ENCODE results near the gene PGBD1. TPM values are rescaled to one million over a fixed set of nuclear protein-coding genes. Genes with fewer than 3 reads are reported as not detected.
A peak's percentile ranks its signal among the peaks of the same experiment; 100 is the strongest.

PGBD1 gene
- total RNA-seq, 1 experiment from 2014 or later = 5.2 TPM

- DNase-seq (ENCODE audit: extremely low read depth, low read depth) = no peak
Observed at GRCh38 chr6:28333599-28334018, 52.2 kb downstream of the PGBD1 start.

- no peak for DNase-seq (ENCODE audit: extremely low read depth, low read depth)
Observed at GRCh38 chr6:28334286-28335039, 53.1 kb downstream of the PGBD1 start.

GRCh38 chr6:28335040-28335563, 53.7 kb downstream of the PGBD1 start:
- no peak for DNase-seq (ENCODE audit: extremely low read depth, low read depth)

DNA sequence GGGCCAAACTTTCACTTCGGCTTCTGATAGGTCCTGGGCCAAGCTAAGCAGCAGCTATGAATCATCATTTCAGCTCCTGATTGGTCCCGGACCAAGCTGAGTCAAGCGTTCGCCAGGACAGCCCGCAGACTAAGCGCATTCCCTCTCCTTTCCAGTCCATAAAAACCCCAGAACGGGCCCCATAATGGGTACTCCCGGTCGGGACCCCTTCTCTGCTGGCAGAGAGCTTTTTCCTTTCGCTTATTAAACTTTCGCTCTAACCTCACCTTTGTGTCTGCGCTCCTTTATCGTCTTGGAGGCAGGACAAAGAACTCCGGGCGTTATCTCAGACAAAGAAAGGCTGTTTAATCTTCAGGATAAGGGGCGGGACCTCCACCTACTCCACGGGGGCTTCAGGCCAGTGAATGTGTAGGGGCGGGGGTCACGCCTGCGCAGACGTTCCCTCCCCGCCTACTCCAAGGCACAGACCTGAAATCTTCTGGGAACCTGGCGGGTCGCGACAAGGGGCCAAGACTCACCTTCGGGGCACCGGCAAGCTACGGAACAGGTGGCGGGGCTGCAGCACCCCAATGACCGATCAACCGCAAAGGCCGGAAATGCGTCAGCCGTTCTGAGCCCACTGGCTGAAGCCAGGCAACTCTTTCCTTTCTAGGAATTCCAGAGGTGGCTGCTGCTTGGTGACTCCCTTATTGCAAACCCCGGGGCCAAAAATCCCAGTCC, 54.4 kb downstream of the PGBD1 start, which contains the start of gene ZSCAN31:
Gene ZSCAN31 (minus strand): TSS at position 585 of the 720 bp plus-strand sequence. CDS start 6,465 bp downstream, outside the sequence.
- DNase-seq (ENCODE audit: extremely low read depth, low read depth) = no peak

- DNase-seq (ENCODE audit: extremely low read depth, low read depth) = no peak
Observed at GRCh38 chr6:28336284-28337120, 55.1 kb downstream of the PGBD1 start.

- DNase-seq (ENCODE audit: extremely low read depth, low read depth) = no peak
Observed at GRCh38 chr6:28337121-28337520, 55.7 kb downstream of the PGBD1 start.

GRCh38 chr6:28340310-28341095, 59.1 kb downstream of the PGBD1 start:
- no peak for DNase-seq (ENCODE audit: extremely low read depth, low read depth)

GRCh38 chr6:28343898-28344677, 62.7 kb downstream of the PGBD1 start:
- DNase-seq (ENCODE audit: extremely low read depth, low read depth) = no peak

- no peak for DNase-seq (ENCODE audit: extremely low read depth, low read depth)
Observed at GRCh38 chr6:28345201-28345600, 63.8 kb downstream of the PGBD1 start.

DNA sequence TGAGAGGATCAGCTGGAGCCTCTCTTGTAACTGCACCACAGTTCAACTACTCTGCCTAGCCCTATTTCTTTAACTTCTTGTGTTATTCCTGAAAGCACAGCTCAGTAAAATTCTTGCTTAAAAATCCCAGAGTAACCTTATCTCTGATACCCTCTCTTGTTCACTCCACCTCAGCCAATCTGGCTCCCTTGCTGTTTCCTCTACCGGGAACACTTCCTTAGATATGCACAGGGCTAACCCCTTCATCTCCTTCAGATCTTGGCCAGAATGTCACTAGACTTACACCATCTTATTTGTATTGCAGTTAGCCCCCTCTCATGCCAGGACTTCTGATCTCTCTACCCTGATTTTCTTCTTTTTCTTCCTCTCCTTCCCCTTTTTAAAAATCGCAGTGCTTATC, 65.7 kb downstream of the PGBD1 start:
- DNase-seq (ENCODE audit: extremely low read depth, low read depth) = no peak

DNA sequence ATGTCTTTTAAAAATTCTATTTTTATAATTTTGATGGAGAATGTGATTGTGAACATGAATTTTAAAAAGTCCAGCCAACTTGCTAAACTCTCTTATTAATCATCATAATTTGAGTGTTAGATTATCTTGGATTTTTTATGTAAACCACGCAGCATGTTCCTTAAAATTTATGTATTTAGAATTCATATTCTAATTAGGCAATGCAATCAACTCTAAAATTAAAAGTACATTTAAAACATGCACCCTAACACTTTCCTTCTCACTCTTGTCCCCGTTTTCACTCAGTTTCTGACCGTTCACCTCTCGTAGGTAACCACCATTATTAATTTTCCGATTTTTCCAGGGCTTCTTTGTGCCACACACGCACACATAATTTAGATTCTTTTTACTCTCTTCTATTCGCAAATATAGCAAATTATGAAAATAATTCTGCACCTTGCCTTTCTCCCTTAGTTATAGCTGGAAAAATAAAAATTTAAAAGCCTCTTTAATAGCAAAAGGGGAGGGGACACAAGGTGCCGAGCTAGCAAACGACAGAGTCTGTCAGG, 68.0 kb downstream of the PGBD1 start:
- no peak for DNase-seq (ENCODE audit: extremely low read depth, low read depth)

- peak; percentile 72 for DNase-seq (ENCODE audit: extremely low read depth, low read depth)
Observed at GRCh38 chr6:28349892-28350737, 68.7 kb downstream of the PGBD1 start, which contains the start of gene ZKSCAN3. Gene ZKSCAN3, plus strand, starts transcription at chr6:28349947. Its CDS starts 9,640 bp downstream, at chr6:28359587.

DNA sequence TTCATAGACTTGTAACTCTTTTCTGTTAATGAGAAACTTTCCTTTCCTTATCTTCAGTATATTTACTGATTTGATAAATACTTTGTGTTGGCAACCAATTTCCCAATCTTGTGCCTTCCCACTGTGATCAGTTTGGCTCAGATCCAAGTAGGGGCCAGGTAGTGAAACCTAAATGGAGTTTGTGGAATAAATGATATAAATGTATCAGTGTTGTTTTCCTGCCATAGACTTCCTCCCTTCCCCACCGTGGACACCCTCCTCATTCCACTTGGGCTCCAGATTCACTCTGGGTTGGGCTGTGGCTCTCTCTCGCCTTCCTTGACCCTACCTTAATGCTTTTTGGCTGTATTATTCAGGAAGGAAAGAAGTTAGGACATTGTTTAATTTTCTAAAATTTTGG, 69.7 kb downstream of the PGBD1 start:
- DNase-seq (ENCODE audit: extremely low read depth, low read depth) = no peak

DNA sequence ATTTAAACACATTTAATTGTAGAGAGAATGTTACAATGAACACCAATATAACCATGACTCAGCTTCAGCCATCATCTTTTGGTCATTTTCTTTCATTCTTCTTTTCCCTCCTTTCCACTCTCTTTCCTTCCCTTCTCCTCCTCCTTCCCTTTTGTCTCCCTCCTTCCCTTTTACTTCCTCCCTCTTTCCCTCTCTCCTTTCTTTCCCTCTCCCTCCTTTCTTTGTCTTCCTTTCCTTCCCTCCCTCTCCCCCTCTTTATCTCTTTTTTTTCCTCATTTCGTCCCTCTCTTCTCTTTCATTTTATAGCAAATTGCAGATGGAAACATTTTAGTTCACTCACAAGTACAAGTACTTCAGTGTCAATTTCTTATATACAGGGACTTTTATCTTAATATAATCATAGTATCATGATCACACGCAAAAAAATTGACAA, 70.1 kb downstream of the PGBD1 start:
- DNase-seq (ENCODE audit: extremely low read depth, low read depth) = no peak

All from NCI-H460 (cell line).